Tibial artery (tissue), 4 donors: ENCODE measurements around the gene DUSP6.
A peak's percentile ranks its signal among the peaks of the same experiment; 100 is the strongest.

Source experiments
- DNase-seq, 2 donors: peaks; one replicate each; pipeline ENCODE4 v3.0.0-alpha.2; 2019
- H3K27ac ChIP-seq, 2 donors: fragments of 200-600 bp; sonication (generic) in 1 of 2; 1 replicate in 1 of 2; 2 replicates in 1 of 2; pipeline ENCODE4 v1.5.1; 2018 to 2019; ENCODE audit warnings: mild to moderate bottlenecking in 1 of 2
- H3K27me3 ChIP-seq, 2 donors: fragments of 200-600 bp; sonication (generic) in 1 of 2; one replicate each; pipeline versions ENCODE4 v1.5.1 to v1.6.0; 2016 to 2019
- H3K36me3 ChIP-seq, 3 donors: fragments of 200-600 bp; sonication (generic) in 2 of 3; one replicate each; pipeline ENCODE4 v1.5.1; 2016 to 2019; ENCODE audit warnings: mild to moderate bottlenecking in 2 of 3
- H3K4me1 ChIP-seq, 4 donors: fragments of 200-600 bp; sonication (generic) in 2 of 4; 1 replicate in 3 of 4; 2 replicates in 1 of 4; pipeline ENCODE4 v1.5.1; 2016 to 2019
- H3K4me3 ChIP-seq, 2 donors: fragments of 200-600 bp; sonication (generic) in 1 of 2; 1 replicate in 1 of 2; 2 replicates in 1 of 2; pipeline ENCODE4 v1.5.1; 2018 to 2019; ENCODE audit warnings: mild to moderate bottlenecking in 2 of 2
- H3K9me3 ChIP-seq, 3 donors: fragments of 200-600 bp; sonication (generic) in 1 of 3; one replicate each; pipeline ENCODE4 v1.5.1; 2016 to 2019
- CTCF ChIP-seq, 2 experiments: fragments of 200-600 bp in 1 of 2; fragments of 450-650 bp in 1 of 2; IDR thresholded peaks; one replicate each; pipeline ENCODE4 v1.5.1; 2017 to 2019; ENCODE audit warnings: antibody characterized with exemption in 2 of 2, mild to moderate bottlenecking in 1 of 2, moderate library complexity in 1 of 2
- intact Hi-C: fragments of 100-400 bp; cut with DNase I; formaldehyde crosslinking; loops from one replicate; pipeline ENCODE4 v1.15.0; 2023; ENCODE audit warnings: low total_unique reads

DUSP6 gene

GRCh38 chr12:89353188-89353822 lies 1.0 kb upstream of the DUSP6 start:
- Histone ChIP-seq H3K27me3 (no peaks in the 10 kb centered on the region), H3K4me3 (peak overlapping the region; percentile 74 to 90), H3K36me3 (peaks cover 0 to 12% (median 7%) of the 10 kb centered on the region in 3 donors), H3K27ac (peak overlapping the region; percentile 95 to 96), H3K9me3 (no peaks in the 10 kb centered on the region), H3K4me1 (peaks cover 0 to 43% (median 12%) of the 10 kb centered on the region in 4 donors)
- peak; percentile 61 to 84 for DNase-seq
- intact Hi-C loops: loop anchor here (5.0 to 10.0 kb wide), 2 partner anchors 99 to 361 kb away; no protein-coding TSS in a partner anchor
- TF ChIP-seq CTCF (IDR thresholded peaks at IDR 0.05): no peak

GRCh38 chr12:89352242-89352491 lies 134 bp downstream of the DUSP6 start:
- Histone ChIP-seq H3K9me3 (no peaks in the 10 kb centered on the region), H3K27ac (peak overlapping the region; percentile 95 to 96), H3K27me3 (no peaks in the 10 kb centered on the region), H3K4me1 (peaks cover 0 to 44% (median 12%) of the 10 kb centered on the region in 4 donors), H3K4me3 (peak overlapping the region; percentile 74 to 90), H3K36me3 (peaks cover 0 to 9% (median 7%) of the 10 kb centered on the region in 3 donors)
- intact Hi-C loops: loop anchor here (5.0 to 10.0 kb wide), 2 partner anchors 100 to 363 kb away; no protein-coding TSS in a partner anchor
- no peak for DNase-seq
- TF ChIP-seq CTCF (IDR thresholded peaks at IDR 0.05): no peak

- Histone ChIP-seq H3K4me1 (peaks cover 0 to 44% (median 13%) of the 10 kb centered on the region in 4 donors), H3K4me3 (peak overlapping the region; percentile 74 to 90), H3K36me3 (peaks cover 0 to 9% (median 7%) of the 10 kb centered on the region in 3 donors)
Measured at GRCh38 chr12:89351489-89352241, 636 bp downstream of the DUSP6 start.

GRCh38 chr12:89350630-89351488 lies 1.4 kb downstream of the DUSP6 start:
- Histone ChIP-seq H3K4me1 (peaks cover 0 to 46% (median 16%) of the 10 kb centered on the region in 4 donors), H3K27me3 (no peaks in the 10 kb centered on the region), H3K9me3 (no peaks in the 10 kb centered on the region), H3K36me3 (peaks cover 0 to 9% (median 7%) of the 10 kb centered on the region in 3 donors), H3K4me3 (peak overlapping the region; percentile 74 to 90), H3K27ac (peak overlapping the region; percentile 95 to 96)
- peak in 1 of 2 donors; percentile 67 for DNase-seq
- intact Hi-C loops: loop anchor here (5.0 to 10.0 kb wide), 2 partner anchors 101 to 364 kb away; no protein-coding TSS in a partner anchor
- TF ChIP-seq CTCF (IDR thresholded peaks at IDR 0.05): no peak

More at GRCh38 chr12:89351489-89352241, 636 bp downstream of the DUSP6 start:
- no peak for TF ChIP-seq CTCF (IDR thresholded peaks at IDR 0.05)
- H3K9me3 ChIP-seq: no peaks in the 10 kb centered on the region
- peak in 1 of 2 donors; percentile 74 for DNase-seq
- intact Hi-C loops: loop anchor here (5.0 to 10.0 kb wide), 2 partner anchors 101 to 363 kb away; no protein-coding TSS in a partner anchor
- H3K27me3 ChIP-seq: no peaks in the 10 kb centered on the region
- peak overlapping the region; percentile 95 to 96 for H3K27ac ChIP-seq

GRCh38 chr12:89350260-89350629 lies 2.1 kb downstream of the DUSP6 start:
- H3K36me3 ChIP-seq: peaks cover 0 to 9% (median 7%) of the 10 kb centered on the region in 3 donors
- intact Hi-C loops: loop anchor here (5.0 to 10.0 kb wide), 2 partner anchors 102 to 365 kb away; no protein-coding TSS in a partner anchor
- peaks cover 0 to 45% (median 16%) of the 10 kb centered on the region in 4 donors for H3K4me1 ChIP-seq
- no peak for DNase-seq
- H3K4me3 ChIP-seq: peak overlapping the region; percentile 74 to 90
- H3K27ac ChIP-seq: peak overlapping the region; percentile 95 to 96
- H3K27me3 ChIP-seq: no peaks in the 10 kb centered on the region
- TF ChIP-seq CTCF (IDR thresholded peaks at IDR 0.05): no peak
- H3K9me3 ChIP-seq: no peaks in the 10 kb centered on the region
